Upper lobe of left lung (tissue), 6 donors: ENCODE measurements around the gene MTG2. TPM values are rescaled to one million over a fixed set of nuclear protein-coding genes. Genes with fewer than 3 reads are reported as not detected.

Experiments
- ATAC-seq, 2 donors: fragments of 200-7000 bp; cut with Tn5 transposase; one replicate each; pipeline ENCODE4 v1.9.1; 2022; ENCODE audit warnings: mild to moderate bottlenecking in 2 of 2, moderate library complexity in 2 of 2; ENCODE audit not compliant: low FRiP score in 2 of 2
- DNase-seq, 2 donors: peaks; one replicate each; pipeline ENCODE4 v3.0.0-alpha.2; 2019 to 2020
- H3K27ac ChIP-seq, 4 donors: fragments of 200-600 bp; sonication (generic); one replicate each; pipeline ENCODE4 v1.5.1; 2016 to 2019
- H3K27me3 ChIP-seq, 4 donors: fragments of 200-600 bp; sonication (generic); one replicate each; pipeline ENCODE4 v1.5.1; 2017 to 2019
- H3K36me3 ChIP-seq, 4 donors: fragments of 200-600 bp; sonication (generic); one replicate each; pipeline ENCODE4 v1.5.1; 2016 to 2019
- H3K4me1 ChIP-seq, 4 donors: fragments of 200-600 bp; sonication (generic); one replicate each; pipeline ENCODE4 v1.5.1; 2018 to 2019
- H3K4me3 ChIP-seq, 4 donors: fragments of 200-600 bp; sonication (generic); one replicate each; pipeline ENCODE4 v1.5.1; 2017 to 2019; ENCODE audit warnings: mild to moderate bottlenecking in 2 of 4, moderate library complexity in 1 of 4
- H3K9me3 ChIP-seq, 4 donors: fragments of 200-600 bp; sonication (generic); one replicate each; pipeline ENCODE4 v1.5.1; 2018 to 2019
- CTCF ChIP-seq, 6 experiments: fragments of 450-650 bp in 4 of 6; fragments of 200-600 bp in 2 of 6; sonication (generic) in 2 of 6; IDR thresholded peaks; one replicate each; pipeline ENCODE4 v1.5.1; 2016 to 2019; ENCODE audit warnings: antibody characterized with exemption in 6 of 6
- EP300 ChIP-seq, 4 donors: sonication (generic); formaldehyde crosslinking; IDR thresholded peaks; one replicate each; pipeline ENCODE4 v1.5.1; 2017; ENCODE audit warnings: antibody characterized with exemption in 4 of 4, control low read depth in 2 of 4
- POLR2A ChIP-seq, 4 donors: fragments of 450-650 bp; IDR thresholded peaks; one replicate each; pipeline ENCODE4 v1.5.1; 2016 to 2017; ENCODE audit warnings: antibody characterized with exemption in 4 of 4, mild to moderate bottlenecking in 2 of 4
- POLR2AphosphoS5 ChIP-seq, 2 donors: sonication (generic); formaldehyde crosslinking; IDR thresholded peaks; one replicate each; pipeline ENCODE4 v1.5.1; 2017; ENCODE audit warnings: antibody characterized with exemption in 2 of 2
- WGBS, 2 donors: methylation state at CpG; one replicate each; pipeline ENCODE4 v1.1.5; 2017 to 2018; 5-methylcytosine and 5-hydroxymethylcytosine counted together
- total RNA-seq, 6 donors: library from RNA; depleted of rRNA in 4 of 6; stranded (reverse); fragments of >200 nt in 4 of 6; gene quantifications; one replicate each; pipeline versions ENCODE4 v1.1.0 to v1.2.1, GENCODE V29; 2016 to 2021
- donor health status: DM: no; HTN: no; CAD: no; lungs with moderate emphysema.
- donor health status: DM: no; HTN: yes; CAD: no; lungs with severe emphysema.

Gene MTG2, protein sequence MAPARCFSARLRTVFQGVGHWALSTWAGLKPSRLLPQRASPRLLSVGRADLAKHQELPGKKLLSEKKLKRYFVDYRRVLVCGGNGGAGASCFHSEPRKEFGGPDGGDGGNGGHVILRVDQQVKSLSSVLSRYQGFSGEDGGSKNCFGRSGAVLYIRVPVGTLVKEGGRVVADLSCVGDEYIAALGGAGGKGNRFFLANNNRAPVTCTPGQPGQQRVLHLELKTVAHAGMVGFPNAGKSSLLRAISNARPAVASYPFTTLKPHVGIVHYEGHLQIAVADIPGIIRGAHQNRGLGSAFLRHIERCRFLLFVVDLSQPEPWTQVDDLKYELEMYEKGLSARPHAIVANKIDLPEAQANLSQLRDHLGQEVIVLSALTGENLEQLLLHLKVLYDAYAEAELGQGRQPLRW
- 10 to 100 TPM; 28.3 to 42.3 (median 32.0) TPM for total RNA-seq

GRCh38 chr20:62182469-62183425 lies at the start of gene MTG2:
MTG2 (plus strand) TSS chr20:62183028; CDS start chr20:62193421, 10,393 bp downstream.
- Histone ChIP-seq H3K27me3 (no peaks in the 10 kb centered on the region), H3K4me1 (peaks cover 16 to 39% (median 24%) of the 10 kb centered on the region in 4 donors), H3K4me3 (peak within 1 kb of the TSS; percentile 80 to 97 (median 86)), H3K36me3 (peaks cover 0 to 14% (median 6%) of the 10 kb centered on the region in 4 donors), H3K27ac (peak within 1 kb of the TSS; percentile 95 to 98 (median 96)), H3K9me3 (no peaks in the 10 kb centered on the region)
- DNase-seq = peak; percentile 96 to 97
- WGBS, 2 donors = 0 to 1% methylated on average over 12 to 50 of the region's 96 CpGs
- TF ChIP-seq POLR2A (IDR thresholded peaks at IDR 0.05) (peak in 3 of 4 donors; percentile 76 to 94 (median 87)), CTCF (IDR thresholded peaks at IDR 0.05) (peak in 3 of 6 experiments; percentile 16 to 46 (median 36)), POLR2AphosphoS5 (IDR thresholded peaks at IDR 0.05) (peak; percentile 95 to 96), EP300 (IDR thresholded peaks at IDR 0.05) (peak in 1 of 4 donors; percentile 33)
- ATAC-seq = peak; percentile 93 to 98

- ATAC-seq (peak; percentile 25 to 62), DNase-seq (peak; percentile 60 to 63)
- Histone ChIP-seq H3K27me3 (no peaks in the 10 kb centered on the region), H3K36me3 (peaks cover 41 to 97% (median 79%) of the 10 kb centered on the region in 4 donors), H3K9me3 (no peaks in the 10 kb centered on the region), H3K4me1 (peaks cover 27 to 39% (median 29%) of the 10 kb centered on the region in 4 donors), H3K4me3 (no peak overlapping the region), H3K27ac (peak overlapping the region; percentile 36 to 83 (median 78))
- 65 to 75% methylated on average over 12 to 29 of the region's 29 CpGs for WGBS, 2 donors
- TF ChIP-seq CTCF (IDR thresholded peaks at IDR 0.05) (no peak), POLR2AphosphoS5 (IDR thresholded peaks at IDR 0.05) (peak in 1 of 2 donors; percentile 12)
Observed at GRCh38 chr20:62133051-62133845, 49.6 kb upstream of the MTG2 start.

GRCh38 chr20:62133864-62134263 lies 49.0 kb upstream of the MTG2 start:
- no peaks in the 10 kb centered on the region for H3K27me3 ChIP-seq
- WGBS, 2 donors = 79 to 86% methylated on average over 7 to 12 of the region's 12 CpGs
- no peaks in the 10 kb centered on the region for H3K9me3 ChIP-seq
- H3K27ac ChIP-seq = peak overlapping the region; percentile 62 to 83 (median 78)
- DNase-seq (no peak), ATAC-seq (no peak)
- H3K36me3 ChIP-seq = peaks cover 46 to 97% (median 79%) of the 10 kb centered on the region in 4 donors
- peaks cover 27 to 39% (median 29%) of the 10 kb centered on the region in 4 donors for H3K4me1 ChIP-seq
- peak in 1 of 6 experiments; percentile 20 for TF ChIP-seq CTCF (IDR thresholded peaks at IDR 0.05)
- no peak for TF ChIP-seq EP300 (IDR thresholded peaks at IDR 0.05)
- no peak overlapping the region for H3K4me3 ChIP-seq

GRCh38 chr20:62134735-62135231 lies 48.0 kb upstream of the MTG2 start:
- Histone ChIP-seq H3K27me3 (no peaks in the 10 kb centered on the region), H3K4me1 (peaks cover 27 to 39% (median 29%) of the 10 kb centered on the region in 4 donors), H3K36me3 (peaks cover 52 to 97% (median 82%) of the 10 kb centered on the region in 4 donors), H3K9me3 (no peaks in the 10 kb centered on the region), H3K4me3 (no peak overlapping the region), H3K27ac (peak overlapping the region; percentile 62 to 83 (median 78))
- DNase-seq (no peak), ATAC-seq (peak; percentile 19 to 53)
- 36 to 50% methylated on average over 6 to 11 of the region's 11 CpGs for WGBS, 2 donors
- no peak for TF ChIP-seq CTCF (IDR thresholded peaks at IDR 0.05)
- TF ChIP-seq POLR2AphosphoS5 (IDR thresholded peaks at IDR 0.05) = peak; percentile 32 to 67
